Measurements from ENCODE around the gene MZT2A. TPM values are rescaled to one million over a fixed set of nuclear protein-coding genes. Genes with fewer than 3 reads are reported as not detected.
"Not testable (repeated sequence)": the region's sequence is repeated elsewhere in the genome, so short reads cannot be mapped to it uniquely, and the experiment has no call there.

Gene MZT2A
- total and polyA plus RNA-seq, 2 donors, result 101 to 111 TPM

- Histone ChIP-seq H3K27ac (ENCODE audit: low read depth in 1 of 2, low read length in 1 of 2) (no peak overlapping the region), H3K36me3 (ENCODE audit: control insufficient read depth in 2 of 2, insufficient read depth in 2 of 2, low read length in 1 of 2) (peaks cover 21 to 32% of the 10 kb centered on the region in 2 donors), H3K9me3 (ENCODE audit: control insufficient read depth in 2 of 2, insufficient read depth in 1 of 2, low read length in 1 of 2) (no peaks in the 10 kb centered on the region), H3K4me3 (ENCODE audit: low read length in 2 of 2) (no peak overlapping the region), H3K27me3 (ENCODE audit: control insufficient read depth in 2 of 2, insufficient read depth in 1 of 2, low read length in 1 of 2) (no peaks in the 10 kb centered on the region), H3K4me1 (ENCODE audit: control insufficient read depth in 2 of 2, insufficient read depth in 2 of 2, low read length in 2 of 2) (peaks cover under 1 to 1% of the 10 kb centered on the region in 2 donors)
- no peak for DNase-seq (ENCODE audit: low read depth in 6 of 9, low spot score in 9 of 9)
- WGBS, result 97% methylated on average over 20 of the region's 20 CpGs
These were observed 30.0 kb upstream of the MZT2A start for GRCh38 chr2:131521961-131522781.

GRCh38 chr2:131521524-131521923 is 29.3 kb upstream of the MZT2A start:
- not testable (repeated sequence) for DNase-seq (ENCODE audit: low read depth in 6 of 9, low spot score in 9 of 9); H3K9me3 ChIP-seq (ENCODE audit: control insufficient read depth in 2 of 2, insufficient read depth in 1 of 2, low read length in 1 of 2); H3K27me3 ChIP-seq (ENCODE audit: control insufficient read depth in 2 of 2, insufficient read depth in 1 of 2, low read length in 1 of 2); H3K4me3 ChIP-seq (ENCODE audit: low read length in 2 of 2); H3K4me1 ChIP-seq (ENCODE audit: control insufficient read depth in 2 of 2, insufficient read depth in 2 of 2, low read length in 2 of 2); H3K27ac ChIP-seq (ENCODE audit: low read depth in 1 of 2, low read length in 1 of 2)
- WGBS, result 80% methylated on average over 6 of the region's 6 CpGs
- peaks cover 24 to 39% of the 10 kb centered on the region in 2 donors for H3K36me3 ChIP-seq (ENCODE audit: control insufficient read depth in 2 of 2, insufficient read depth in 2 of 2, low read length in 1 of 2)

- peaks cover 24 to 39% of the 10 kb centered on the region in 2 donors for H3K36me3 ChIP-seq (ENCODE audit: control insufficient read depth in 2 of 2, insufficient read depth in 2 of 2, low read length in 1 of 2)
- no peaks in the 10 kb centered on the region for H3K4me1 ChIP-seq (ENCODE audit: control insufficient read depth in 2 of 2, insufficient read depth in 2 of 2, low read length in 2 of 2)
- no peak overlapping the region for H3K27ac ChIP-seq (ENCODE audit: low read depth in 1 of 2, low read length in 1 of 2)
- no peak for DNase-seq (ENCODE audit: low read depth in 6 of 9, low spot score in 9 of 9)
- WGBS, result 100% methylated on average over 10 of the region's 10 CpGs
- H3K9me3 ChIP-seq (ENCODE audit: control insufficient read depth in 2 of 2, insufficient read depth in 1 of 2, low read length in 1 of 2), result no peaks in the 10 kb centered on the region
- no peak overlapping the region for H3K4me3 ChIP-seq (ENCODE audit: low read length in 2 of 2)
- no peaks in the 10 kb centered on the region for H3K27me3 ChIP-seq (ENCODE audit: control insufficient read depth in 2 of 2, insufficient read depth in 1 of 2, low read length in 1 of 2)
These were observed 28.3 kb upstream of the MZT2A start for GRCh38 chr2:131520526-131520925.

GRCh38 chr2:131519871-131520470 is 27.8 kb upstream of the MZT2A start:
- not testable (repeated sequence) for H3K27ac ChIP-seq (ENCODE audit: low read depth in 1 of 2, low read length in 1 of 2); H3K4me3 ChIP-seq (ENCODE audit: low read length in 2 of 2); DNase-seq (ENCODE audit: low read depth in 6 of 9, low spot score in 9 of 9); H3K27me3 ChIP-seq (ENCODE audit: control insufficient read depth in 2 of 2, insufficient read depth in 1 of 2, low read length in 1 of 2); H3K4me1 ChIP-seq (ENCODE audit: control insufficient read depth in 2 of 2, insufficient read depth in 2 of 2, low read length in 2 of 2); H3K9me3 ChIP-seq (ENCODE audit: control insufficient read depth in 2 of 2, insufficient read depth in 1 of 2, low read length in 1 of 2)
- 89% methylated on average over 24 of the region's 24 CpGs for WGBS
- H3K36me3 ChIP-seq (ENCODE audit: control insufficient read depth in 2 of 2, insufficient read depth in 2 of 2, low read length in 1 of 2), result peaks cover 26 to 43% of the 10 kb centered on the region in 2 donors

- 98% methylated on average over 15 of the region's 15 CpGs for WGBS
- no peaks in the 10 kb centered on the region for H3K4me1 ChIP-seq (ENCODE audit: control insufficient read depth in 2 of 2, insufficient read depth in 2 of 2, low read length in 2 of 2)
- H3K27me3 ChIP-seq (ENCODE audit: control insufficient read depth in 2 of 2, insufficient read depth in 1 of 2, low read length in 1 of 2), result no peaks in the 10 kb centered on the region
- no peak overlapping the region for H3K4me3 ChIP-seq (ENCODE audit: low read length in 2 of 2)
- H3K27ac ChIP-seq (ENCODE audit: low read depth in 1 of 2, low read length in 1 of 2), result no peak overlapping the region
- peaks cover 30 to 43% of the 10 kb centered on the region in 2 donors for H3K36me3 ChIP-seq (ENCODE audit: control insufficient read depth in 2 of 2, insufficient read depth in 2 of 2, low read length in 1 of 2)
- no peak for DNase-seq (ENCODE audit: low read depth in 6 of 9, low spot score in 9 of 9)
- H3K9me3 ChIP-seq (ENCODE audit: control insufficient read depth in 2 of 2, insufficient read depth in 1 of 2, low read length in 1 of 2), result no peaks in the 10 kb centered on the region
These were observed 27.3 kb upstream of the MZT2A start for GRCh38 chr2:131519466-131519865.

GRCh38 chr2:131518531-131518930 is 26.3 kb upstream of the MZT2A start:
- not testable (repeated sequence) for H3K27ac ChIP-seq (ENCODE audit: low read depth in 1 of 2, low read length in 1 of 2); H3K4me3 ChIP-seq (ENCODE audit: low read length in 2 of 2); H3K9me3 ChIP-seq (ENCODE audit: control insufficient read depth in 2 of 2, insufficient read depth in 1 of 2, low read length in 1 of 2); H3K27me3 ChIP-seq (ENCODE audit: control insufficient read depth in 2 of 2, insufficient read depth in 1 of 2, low read length in 1 of 2); DNase-seq (ENCODE audit: low read depth in 6 of 9, low spot score in 9 of 9); H3K4me1 ChIP-seq (ENCODE audit: control insufficient read depth in 2 of 2, insufficient read depth in 2 of 2, low read length in 2 of 2)
- H3K36me3 ChIP-seq (ENCODE audit: control insufficient read depth in 2 of 2, insufficient read depth in 2 of 2, low read length in 1 of 2), result peaks cover 30 to 49% of the 10 kb centered on the region in 2 donors
- WGBS, result 96% methylated on average over 9 of the region's 11 CpGs

GRCh38 chr2:131517856-131518255 is 25.7 kb upstream of the MZT2A start:
- H3K4me3 ChIP-seq (ENCODE audit: low read length in 2 of 2); H3K27ac ChIP-seq (ENCODE audit: low read depth in 1 of 2, low read length in 1 of 2); DNase-seq (ENCODE audit: low read depth in 6 of 9, low spot score in 9 of 9); H3K27me3 ChIP-seq (ENCODE audit: control insufficient read depth in 2 of 2, insufficient read depth in 1 of 2, low read length in 1 of 2); H3K9me3 ChIP-seq (ENCODE audit: control insufficient read depth in 2 of 2, insufficient read depth in 1 of 2, low read length in 1 of 2); H3K4me1 ChIP-seq (ENCODE audit: control insufficient read depth in 2 of 2, insufficient read depth in 2 of 2, low read length in 2 of 2): not testable (repeated sequence)
- peaks cover 35 to 52% of the 10 kb centered on the region in 2 donors for H3K36me3 ChIP-seq (ENCODE audit: control insufficient read depth in 2 of 2, insufficient read depth in 2 of 2, low read length in 1 of 2)
- 90% methylated on average over 16 of the region's 16 CpGs for WGBS

- no peak for DNase-seq (ENCODE audit: low read depth in 6 of 9, low spot score in 9 of 9)
- Histone ChIP-seq H3K27me3 (ENCODE audit: control insufficient read depth in 2 of 2, insufficient read depth in 1 of 2, low read length in 1 of 2) (no peaks in the 10 kb centered on the region), H3K36me3 (ENCODE audit: control insufficient read depth in 2 of 2, insufficient read depth in 2 of 2, low read length in 1 of 2) (peaks cover 39 to 58% of the 10 kb centered on the region in 2 donors), H3K9me3 (ENCODE audit: control insufficient read depth in 2 of 2, insufficient read depth in 1 of 2, low read length in 1 of 2) (no peaks in the 10 kb centered on the region), H3K4me1 (ENCODE audit: control insufficient read depth in 2 of 2, insufficient read depth in 2 of 2, low read length in 2 of 2) (no peaks in the 10 kb centered on the region), H3K27ac (ENCODE audit: low read depth in 1 of 2, low read length in 1 of 2) (no peak overlapping the region), H3K4me3 (ENCODE audit: low read length in 2 of 2) (no peak overlapping the region)
- WGBS, result 98% methylated on average over 17 of the region's 17 CpGs
These were observed 25.1 kb upstream of the MZT2A start for GRCh38 chr2:131517106-131517831.

GRCh38 chr2:131516621-131517020 is 24.4 kb upstream of the MZT2A start:
- peak in 1 of 9 donors; percentile 2 for DNase-seq (ENCODE audit: low read depth in 6 of 9, low spot score in 9 of 9)
- H3K27me3 ChIP-seq (ENCODE audit: control insufficient read depth in 2 of 2, insufficient read depth in 1 of 2, low read length in 1 of 2); H3K4me1 ChIP-seq (ENCODE audit: control insufficient read depth in 2 of 2, insufficient read depth in 2 of 2, low read length in 2 of 2); H3K4me3 ChIP-seq (ENCODE audit: low read length in 2 of 2); H3K9me3 ChIP-seq (ENCODE audit: control insufficient read depth in 2 of 2, insufficient read depth in 1 of 2, low read length in 1 of 2); H3K27ac ChIP-seq (ENCODE audit: low read depth in 1 of 2, low read length in 1 of 2): not testable (repeated sequence)
- peaks cover 39 to 56% of the 10 kb centered on the region in 2 donors for H3K36me3 ChIP-seq (ENCODE audit: control insufficient read depth in 2 of 2, insufficient read depth in 2 of 2, low read length in 1 of 2)
- WGBS, result 86% methylated on average over 11 of the region's 11 CpGs
